GM19099 (cell line): Measurements from ENCODE around the gene GTF2IRD2.
"Not testable (repeated sequence)": the region's sequence is repeated elsewhere in the genome, so short reads cannot be mapped to it uniquely, and the experiment has no call there.

ENCODE experiments used
- POLR2A ChIP-seq: IDR thresholded peaks from 3 replicates; pipeline ENCODE4 v1.6.1; 2011; ENCODE audit warnings: low read depth; ENCODE audit not compliant: insufficient read length; ENCODE audit errors: extremely low read depth

Gene GTF2IRD2

DNA sequence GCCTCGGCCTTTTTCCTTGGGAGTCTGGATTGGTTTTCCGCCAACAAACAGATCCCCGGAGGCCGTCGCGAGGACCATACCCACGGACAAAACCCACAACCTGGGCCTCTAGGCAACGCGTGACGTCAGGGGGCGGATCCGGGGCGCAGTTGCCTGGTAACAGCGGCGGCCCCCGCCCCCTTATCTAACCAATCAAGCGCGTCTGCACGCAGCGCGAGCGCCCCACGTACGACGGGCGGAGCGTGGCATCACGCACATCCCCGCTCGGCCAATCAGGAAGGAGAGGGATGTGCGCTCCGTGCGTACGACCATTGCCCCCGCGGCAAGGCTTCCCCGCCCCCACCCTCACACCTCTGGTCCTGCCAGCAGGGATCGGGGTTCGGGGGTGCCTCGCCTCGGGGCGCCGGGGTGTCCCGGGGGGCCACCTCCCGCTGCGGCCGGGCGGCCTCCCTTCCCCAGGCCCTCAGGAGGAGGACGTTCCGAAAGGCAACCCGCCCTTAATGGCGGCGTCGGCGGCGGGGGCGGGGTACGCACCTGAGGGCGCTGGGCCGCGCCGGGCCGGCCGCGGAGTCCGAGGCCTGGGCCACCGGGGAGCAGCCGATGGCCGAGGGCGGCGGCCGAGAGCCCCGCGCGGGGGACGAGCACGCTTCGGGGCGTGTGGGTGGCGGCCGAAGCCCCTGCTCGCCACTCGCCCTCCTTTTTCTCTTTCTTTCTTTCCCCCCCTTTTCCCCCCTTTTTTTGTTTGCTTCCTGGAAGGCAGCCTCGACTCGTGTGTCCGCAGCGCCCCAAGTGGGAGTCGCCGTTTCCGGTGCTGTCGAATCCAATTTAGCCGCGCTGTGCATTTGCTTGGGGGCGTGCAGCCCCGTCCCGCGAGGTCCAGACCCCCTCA, at the start of gene GTF2IRD2:
TSS of gene GTF2IRD2 (minus strand) at position 773 of the 889 bp plus-strand sequence. CDS start 15,227 bp downstream, outside the sequence.
- not testable (repeated sequence) for TF ChIP-seq POLR2A

DNA sequence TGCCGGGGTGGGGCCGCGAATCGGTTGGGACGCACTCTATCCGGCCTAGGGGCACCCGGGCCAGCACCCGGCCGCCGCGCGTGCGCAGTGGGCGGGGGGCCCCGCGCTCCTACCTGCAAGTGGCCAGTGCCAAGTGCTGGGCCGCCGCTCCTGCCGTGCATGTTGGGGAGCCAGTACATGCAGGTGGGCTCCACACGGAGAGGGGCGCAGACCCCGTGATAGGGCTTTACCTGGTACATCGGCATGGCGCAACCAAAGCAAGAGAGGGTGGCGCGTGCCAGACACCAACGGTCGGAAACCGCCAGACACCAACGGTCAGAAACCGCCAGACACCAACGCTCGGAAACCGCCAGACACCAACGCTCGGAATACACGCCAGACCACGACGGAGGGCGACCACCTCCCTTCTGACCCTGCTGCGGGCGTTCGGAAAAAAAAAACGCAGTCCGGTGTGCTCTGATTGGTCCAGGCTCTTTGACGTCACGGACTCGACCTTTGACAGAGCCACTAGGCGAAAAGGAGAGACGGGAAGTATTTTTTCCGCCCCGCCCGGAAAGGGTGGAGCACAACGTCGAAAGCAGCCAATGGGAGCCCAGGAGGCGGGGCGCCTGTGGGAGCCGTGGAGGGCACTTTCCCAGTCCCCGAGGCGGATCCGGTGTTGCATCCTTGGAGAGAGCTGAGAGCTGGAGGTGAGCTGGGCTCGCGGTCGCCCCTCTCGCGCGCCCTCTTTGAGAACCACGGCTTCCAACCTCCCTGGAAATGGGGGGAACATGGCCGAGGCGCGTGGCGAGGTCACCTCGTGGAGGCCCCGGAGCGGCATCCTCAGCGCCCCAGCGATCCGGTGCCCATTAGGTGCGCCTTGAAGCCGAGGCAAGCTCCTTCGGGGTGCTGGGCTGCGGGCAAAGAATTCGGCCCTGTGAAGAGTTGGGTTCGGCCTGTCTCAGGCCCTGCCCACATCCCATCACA, 39.0 kb upstream of the GTF2IRD2 start:
- TF ChIP-seq POLR2A, result peak; percentile 67

DNA sequence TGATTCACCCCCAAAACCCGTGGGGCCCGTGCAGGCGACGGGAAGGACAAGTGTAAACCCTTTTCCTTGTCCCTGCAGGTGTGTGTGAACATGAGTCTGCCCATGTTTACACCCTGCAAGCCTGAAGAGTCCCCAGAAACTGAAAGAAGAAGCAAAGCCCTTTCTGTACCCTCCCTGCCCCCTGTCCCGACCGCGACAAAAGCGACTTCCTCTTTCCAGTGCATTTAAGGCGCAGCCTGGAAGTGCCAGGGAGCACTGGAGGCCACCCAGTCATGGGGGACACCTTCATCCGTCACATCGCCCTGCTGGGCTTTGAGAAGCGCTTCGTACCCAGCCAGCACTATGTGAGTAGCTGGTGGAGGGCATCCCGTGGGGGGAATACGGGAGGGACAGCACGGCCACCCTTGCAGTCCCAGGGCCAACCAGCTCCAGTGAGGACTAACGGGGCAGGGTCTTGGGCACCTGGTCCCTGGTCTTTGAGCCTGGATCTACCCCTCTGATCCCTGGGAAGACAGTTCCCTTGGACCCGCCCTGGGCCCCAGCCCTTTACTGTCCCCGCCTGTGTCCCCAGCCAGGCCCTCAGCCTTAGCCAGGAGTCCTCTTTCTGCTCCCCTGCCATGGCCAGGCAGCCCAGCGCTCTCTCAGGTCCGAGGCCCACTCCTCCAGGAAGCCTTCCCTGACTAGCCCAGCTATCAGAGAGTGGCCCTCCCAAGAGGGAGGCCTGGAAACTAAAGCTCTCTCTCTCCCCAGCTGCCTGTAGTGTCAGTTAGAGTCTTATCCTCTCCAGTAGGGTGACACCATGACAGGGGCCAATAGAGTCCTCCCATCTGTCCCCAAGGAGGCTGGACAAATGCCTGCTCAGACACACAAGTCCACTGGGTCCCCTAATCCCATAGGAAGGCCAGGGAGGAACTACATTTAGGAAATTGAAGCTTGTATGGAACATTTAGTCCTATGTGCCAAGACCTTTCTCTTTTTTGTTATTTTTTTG, 77.3 kb downstream of the GTF2IRD2 start, which contains the start of gene NCF1:
TSS of gene NCF1 (plus strand) at position 252 of the 991 bp plus-strand sequence. CDS start at position 273, 21 bp downstream.
- not testable (repeated sequence) for TF ChIP-seq POLR2A
